ENCODE results near the gene SYNPO2L.

DNA sequence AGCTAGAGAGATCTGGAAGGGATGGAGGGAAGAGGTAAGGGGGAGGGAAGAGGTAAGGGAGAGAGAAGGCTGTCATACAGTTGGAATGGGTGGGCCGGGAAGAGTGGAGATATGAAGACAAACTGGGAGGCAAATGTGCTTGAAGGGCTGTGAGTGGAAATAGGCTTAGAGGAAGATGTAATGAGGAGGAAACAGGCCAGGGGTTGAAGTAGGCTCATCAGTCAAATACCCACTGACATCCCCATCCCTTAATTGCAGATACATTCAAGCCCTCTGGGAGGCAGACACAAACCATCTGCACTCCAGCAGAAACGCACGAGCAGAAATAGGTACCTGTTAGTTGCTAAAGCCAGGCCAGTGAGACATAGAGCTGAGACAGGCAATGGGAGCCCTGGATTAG lies 2.1 kb downstream of the SYNPO2L start:
- TF ChIP-seq EZH2phosphoT487 (IDR thresholded peaks at IDR 0.05; ENCODE audit: low read length) (no peak), EZH2 (optimal IDR thresholded peaks at IDR 0.05; ENCODE audit: low read depth, low read length) (no peak)

Data from MM.1S (cell line).